GM18505 (cell line): ENCODE data around the gene NLN.
A peak's percentile ranks its signal among the peaks of the same experiment; 100 is the strongest.
"Not testable (repeated sequence)": the region's sequence is repeated elsewhere in the genome, so short reads cannot be mapped to it uniquely, and the experiment has no call there.

Experiments used
- ATAC-seq: cut with Tn5 transposase; IDR thresholded peaks from one replicate; pipeline ENCODE4 v1.9.1; 2021; ENCODE audit not compliant: unreplicated experiment
- POLR2A ChIP-seq: IDR thresholded peaks from 4 replicates; pipeline ENCODE4 v1.6.1; 2011; ENCODE audit warnings: borderline replicate concordance; ENCODE audit not compliant: insufficient read depth, insufficient read length; ENCODE audit errors: extremely low read depth

Gene NLN

GRCh38 chr5:65775476-65775875, 53.5 kb downstream of the NLN start:
- no peak for ATAC-seq
- TF ChIP-seq POLR2A: no peak

DNA sequence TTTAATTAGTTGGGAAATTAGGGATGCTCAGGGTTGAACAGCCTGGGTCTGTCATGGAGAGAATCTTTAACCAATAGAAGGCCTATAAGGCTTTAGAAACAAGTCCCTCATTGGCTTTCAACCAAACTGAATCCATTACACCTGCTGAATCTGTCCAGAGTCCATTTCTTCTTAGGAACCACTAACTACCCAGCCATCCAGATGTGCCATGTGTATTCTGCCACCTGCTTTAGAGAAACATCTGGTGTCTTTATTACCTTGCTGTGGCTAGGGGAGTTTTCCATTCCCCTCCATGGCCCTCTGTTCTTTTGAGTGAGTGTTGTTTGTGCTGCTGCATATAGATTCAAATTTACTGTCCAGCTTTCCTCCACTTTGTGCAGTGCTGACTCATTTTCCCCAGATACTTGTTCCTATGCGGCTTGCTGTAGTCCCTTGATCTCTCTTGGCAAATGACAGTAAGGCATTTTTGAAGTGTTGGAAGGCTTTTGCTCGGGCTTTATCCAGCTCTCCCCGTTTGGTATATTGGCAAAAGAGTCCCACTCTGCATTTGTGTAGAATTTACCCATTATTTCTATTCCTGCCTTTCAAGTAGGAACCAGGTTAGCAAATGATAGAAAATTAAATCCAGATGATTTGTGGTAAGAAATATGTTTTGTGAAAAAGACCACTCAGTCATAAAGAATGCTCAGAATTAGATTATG, 54.6 kb downstream of the NLN start:
- no peak for ATAC-seq
- no peak for TF ChIP-seq POLR2A

GRCh38 chr5:65778126-65778525, 56.1 kb downstream of the NLN start:
- no peak for TF ChIP-seq POLR2A
- no peak for ATAC-seq

- TF ChIP-seq POLR2A: no peak
- ATAC-seq: peak; percentile 69
Measured at GRCh38 chr5:65779643-65780042, 57.6 kb downstream of the NLN start.

DNA sequence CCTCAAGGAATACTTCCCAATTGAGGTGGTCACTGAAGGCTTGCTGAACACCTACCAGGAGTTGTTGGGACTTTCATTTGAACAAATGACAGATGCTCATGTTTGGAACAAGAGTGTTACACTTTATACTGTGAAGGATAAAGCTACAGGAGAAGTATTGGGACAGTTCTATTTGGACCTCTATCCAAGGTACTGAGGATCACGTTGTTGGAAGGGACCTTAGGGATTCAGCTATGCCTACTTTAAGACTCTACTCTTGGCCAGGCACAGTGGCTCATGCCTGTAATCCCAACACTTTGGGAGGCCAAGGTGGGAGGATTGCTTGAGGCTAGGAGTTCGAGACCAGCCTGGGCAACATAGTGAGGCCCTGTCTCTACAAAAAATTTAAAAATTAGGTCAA, 66.3 kb downstream of the NLN start:
- not testable (repeated sequence) for ATAC-seq

- ATAC-seq: no peak
- TF ChIP-seq POLR2A: no peak
Measured at GRCh38 chr5:65790371-65791163, 68.6 kb downstream of the NLN start.

DNA sequence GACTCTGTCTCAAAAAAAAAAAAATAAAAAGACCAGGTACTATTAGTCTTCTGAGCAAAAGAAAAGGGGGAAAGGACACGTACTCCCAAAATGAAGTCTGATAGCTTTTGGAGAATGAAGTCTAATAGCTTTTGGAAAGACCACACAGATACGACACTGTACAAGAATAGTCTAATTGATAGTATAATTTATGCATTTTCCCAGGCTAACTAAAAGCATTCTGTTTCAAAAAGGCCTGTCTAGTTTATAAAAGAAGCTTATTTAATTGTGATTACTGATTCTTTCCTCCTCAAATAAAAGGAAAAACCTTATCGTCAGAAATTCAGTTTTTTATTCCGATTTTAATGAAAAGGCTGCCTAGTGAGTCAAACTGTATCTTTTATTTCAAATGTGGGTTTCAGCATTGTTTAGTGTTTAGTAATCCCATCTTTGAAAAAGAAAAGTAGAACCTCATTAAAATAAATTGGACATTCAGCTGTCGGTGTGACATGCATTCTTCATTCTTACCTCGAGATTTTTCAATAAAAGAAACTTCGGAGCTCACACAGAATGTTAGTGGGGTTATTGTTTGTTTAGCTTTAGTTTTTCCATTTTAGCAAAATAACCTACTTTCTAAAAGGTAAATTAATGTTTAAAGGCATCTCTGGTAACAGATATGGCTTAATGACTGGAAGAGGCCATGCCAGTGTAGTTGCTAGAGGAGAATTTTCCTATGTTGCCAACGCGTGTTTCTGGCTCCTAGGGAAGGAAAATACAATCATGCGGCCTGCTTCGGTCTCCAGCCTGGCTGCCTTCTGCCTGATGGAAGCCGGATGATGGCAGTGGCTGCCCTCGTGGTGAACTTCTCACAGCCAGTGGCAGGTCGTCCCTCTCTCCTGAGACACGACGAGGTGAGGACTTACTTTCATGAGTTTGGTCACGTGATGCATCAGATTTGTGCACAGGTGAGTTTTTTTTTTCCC, 70.0 kb downstream of the NLN start:
- ATAC-seq: no peak
- TF ChIP-seq POLR2A: no peak

DNA sequence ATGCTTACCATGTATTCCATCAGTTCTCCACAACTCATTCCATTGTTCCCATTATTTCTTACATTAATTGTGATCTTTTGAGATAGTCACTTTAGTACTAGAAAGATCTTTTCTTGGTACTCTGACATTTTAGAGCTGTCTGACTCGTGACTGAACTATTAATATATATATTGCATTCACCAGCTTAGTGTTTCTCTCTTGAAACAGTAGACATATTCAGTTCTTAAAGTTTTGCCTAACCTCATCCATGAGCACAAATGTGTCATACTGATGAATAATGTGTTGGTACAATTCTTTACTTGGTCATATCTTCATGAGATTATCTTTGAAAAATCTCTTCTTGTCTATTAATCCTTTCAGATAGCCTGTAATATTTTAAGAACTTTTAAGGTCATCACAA, 74.3 kb downstream of the NLN start:
- ATAC-seq: no peak
- TF ChIP-seq POLR2A: no peak

DNA sequence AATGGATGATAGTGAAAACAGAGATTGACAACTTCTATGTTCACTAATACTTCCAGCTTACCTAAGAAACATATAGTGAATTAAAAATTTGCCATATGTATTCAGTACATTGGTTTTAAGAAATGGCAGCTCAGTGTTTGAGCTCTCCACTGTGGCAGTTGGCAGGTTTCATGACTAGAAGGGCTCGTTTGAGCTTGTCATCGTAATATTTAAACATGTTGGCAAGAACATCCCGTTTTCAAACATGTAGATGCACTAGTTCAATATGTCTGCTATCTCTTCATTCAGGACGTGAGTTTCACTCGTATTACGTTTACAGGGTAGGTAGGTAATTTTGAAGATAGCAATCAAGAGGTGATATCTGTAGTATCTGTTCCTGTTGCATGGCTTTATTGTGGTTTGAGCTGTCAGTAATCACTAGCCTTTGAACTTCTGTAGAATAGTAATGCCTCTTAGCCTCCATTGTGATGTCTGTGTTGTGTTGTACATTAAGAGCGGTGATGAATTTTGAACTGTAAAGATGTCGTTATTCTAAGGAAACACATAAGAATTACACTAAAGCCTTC, 74.8 kb downstream of the NLN start:
- no peak for TF ChIP-seq POLR2A
- ATAC-seq: no peak

- TF ChIP-seq POLR2A: no peak
- no peak for ATAC-seq
Measured at GRCh38 chr5:65797481-65797880, 75.5 kb downstream of the NLN start.

- no peak for ATAC-seq
- no peak for TF ChIP-seq POLR2A
Measured at GRCh38 chr5:65799857-65800256, 77.9 kb downstream of the NLN start.

DNA sequence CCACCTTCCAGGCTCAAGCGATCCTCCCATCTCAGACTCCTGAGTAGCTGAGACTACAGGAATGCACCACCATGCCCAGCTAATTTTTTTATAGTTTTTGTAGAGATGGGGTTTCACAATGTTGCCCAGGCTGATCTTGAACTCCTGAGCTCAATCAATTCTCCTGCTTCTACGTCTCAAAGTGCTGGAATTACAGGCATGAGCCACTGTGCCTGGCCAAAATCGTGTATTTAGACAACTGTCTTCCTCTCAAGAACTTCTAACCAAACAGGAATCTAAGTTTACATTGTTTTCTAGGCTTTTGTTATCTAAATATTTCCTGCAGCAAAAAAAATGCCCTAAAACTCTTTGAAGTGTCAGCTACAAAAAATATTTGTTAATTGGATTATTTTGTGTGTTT, 78.8 kb downstream of the NLN start:
- ATAC-seq: no peak
- no peak for TF ChIP-seq POLR2A

- ATAC-seq: no peak
- no peak for TF ChIP-seq POLR2A
Measured at GRCh38 chr5:65801352-65801783, 79.4 kb downstream of the NLN start.
